Measurements from ENCODE around the gene ZNF575. TPM values are rescaled to one million over a fixed set of nuclear protein-coding genes. Genes with fewer than 3 reads are reported as not detected.

The ZNF575 gene
- total RNA-seq, 1 donor from 2014 or later = 0.72 TPM

DNA sequence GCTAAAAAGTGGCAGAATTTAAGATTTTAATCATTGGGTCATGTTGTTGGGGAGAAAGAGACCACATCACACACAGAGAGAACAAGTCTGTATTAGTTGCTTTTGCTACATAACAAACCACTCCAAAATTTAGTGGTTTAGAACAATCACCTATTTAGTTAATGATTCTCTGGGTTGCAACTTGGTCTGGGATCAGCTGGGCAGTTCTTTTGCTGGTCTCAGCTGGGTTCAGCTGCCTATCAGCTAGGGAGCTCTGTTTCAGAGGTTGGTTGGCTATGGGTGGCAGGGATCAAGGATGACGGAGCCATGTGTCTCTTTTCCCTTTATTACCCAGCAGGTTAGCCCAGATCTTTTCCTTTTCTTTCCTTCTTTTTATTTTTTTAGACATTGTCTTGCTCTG, 51.5 kb downstream of the ZNF575 start:
- H3K27ac Mint-ChIP-seq (ENCODE audit: unreplicated experiment) = peak overlapping the region; percentile 91
- peak overlapping the region; percentile 25 for H3K4me3 Mint-ChIP-seq
- DNase-seq (ENCODE audit: low read depth, low spot score) = no peak
- peaks cover 8% of the 10 kb centered on the region for H3K36me3 Mint-ChIP-seq (ENCODE audit: low read depth)
- no peaks in the 10 kb centered on the region for H3K9me3 Mint-ChIP-seq
- TF ChIP-seq, protein P1, sequence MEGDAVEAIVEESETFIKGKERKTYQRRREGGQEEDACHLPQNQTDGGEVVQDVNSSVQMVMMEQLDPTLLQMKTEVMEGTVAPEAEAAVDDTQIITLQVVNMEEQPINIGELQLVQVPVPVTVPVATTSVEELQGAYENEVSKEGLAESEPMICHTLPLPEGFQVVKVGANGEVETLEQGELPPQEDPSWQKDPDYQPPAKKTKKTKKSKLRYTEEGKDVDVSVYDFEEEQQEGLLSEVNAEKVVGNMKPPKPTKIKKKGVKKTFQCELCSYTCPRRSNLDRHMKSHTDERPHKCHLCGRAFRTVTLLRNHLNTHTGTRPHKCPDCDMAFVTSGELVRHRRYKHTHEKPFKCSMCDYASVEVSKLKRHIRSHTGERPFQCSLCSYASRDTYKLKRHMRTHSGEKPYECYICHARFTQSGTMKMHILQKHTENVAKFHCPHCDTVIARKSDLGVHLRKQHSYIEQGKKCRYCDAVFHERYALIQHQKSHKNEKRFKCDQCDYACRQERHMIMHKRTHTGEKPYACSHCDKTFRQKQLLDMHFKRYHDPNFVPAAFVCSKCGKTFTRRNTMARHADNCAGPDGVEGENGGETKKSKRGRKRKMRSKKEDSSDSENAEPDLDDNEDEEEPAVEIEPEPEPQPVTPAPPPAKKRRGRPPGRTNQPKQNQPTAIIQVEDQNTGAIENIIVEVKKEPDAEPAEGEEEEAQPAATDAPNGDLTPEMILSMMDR (conservative IDR thresholded peaks at IDR 0.05) = no peak
- peaks cover 32% of the 10 kb centered on the region for H3K4me1 Mint-ChIP-seq
- no peaks in the 10 kb centered on the region for H3K27me3 Mint-ChIP-seq (ENCODE audit: low read depth)

Other genes with a start within 250 kb of the ZNF575 start
- gene CD177, start 179.5 kb upstream of the ZNF575 start, total RNA-seq = not detected in 2 replicates
- gene TEX101, start 118.3 kb upstream of the ZNF575 start, total RNA-seq = not detected in 2 replicates
- gene LYPD3, start 67.6 kb upstream of the ZNF575 start, total RNA-seq = 0.50 and 0.89 TPM in 2 replicates
- 13.3 and 14.3 TPM in 2 replicates for gene PHLDB3, start 28.4 kb upstream of the ZNF575 start, total RNA-seq
- gene ETHE1, start 6.0 kb upstream of the ZNF575 start, total RNA-seq = 23.7 and 25.0 TPM in 2 replicates
- gene XRCC1, start 42.3 kb downstream of the ZNF575 start, total RNA-seq = 79.4 and 82.0 TPM in 2 replicates
- 9.5 and 11.7 TPM in 2 replicates for gene PINLYP, start 42.6 kb downstream of the ZNF575 start, total RNA-seq
- 52.9 and 53.5 TPM in 2 replicates for gene IRGQ, start 62.9 kb downstream of the ZNF575 start, total RNA-seq
- 18.3 and 19.7 TPM in 2 replicates for gene ZNF576, start 63.4 kb downstream of the ZNF575 start, total RNA-seq
- 0.41 and 0.51 TPM in 2 replicates for gene SRRM5, start 78.9 kb downstream of the ZNF575 start, total RNA-seq
- 114 and 117 TPM in 2 replicates for gene ZNF428, start 86.4 kb downstream of the ZNF575 start, total RNA-seq
- gene CADM4, start 106.7 kb downstream of the ZNF575 start, total RNA-seq = 74.4 and 78.5 TPM in 2 replicates
- 31.4 and 33.6 TPM in 2 replicates for gene PLAUR, start 137.0 kb downstream of the ZNF575 start, total RNA-seq
- gene IRGC, start 182.9 kb downstream of the ZNF575 start, total RNA-seq = not detected in 2 replicates
- gene SMG9, start 221.8 kb downstream of the ZNF575 start, total RNA-seq = 87.0 and 87.6 TPM in 2 replicates
- 2.2 and 2.8 TPM in 2 replicates for gene KCNN4, start 247.8 kb downstream of the ZNF575 start, total RNA-seq

Measured in neural crest cell (in vitro differentiated cells).